Measurements from ENCODE around the gene IFNL2. TPM values are rescaled to one million over a fixed set of nuclear protein-coding genes. Genes with fewer than 3 reads are reported as not detected.
"Not testable (repeated sequence)": the region's sequence is repeated elsewhere in the genome, so short reads cannot be mapped to it uniquely, and the experiment has no call there.

IFNL2 gene
- total RNA-seq, 1 donor from 2014 or later: not detected

GRCh38 chr19:39262496-39262895, 5.7 kb upstream of the IFNL2 start:
- TF ChIP-seq CTCF (IDR thresholded peaks at IDR 0.05; ENCODE audit: insufficient read depth, low read length, severe bottlenecking): no peak

GRCh38 chr19:39263912-39264305, 4.3 kb upstream of the IFNL2 start:
- peaks cover 33% of the 10 kb centered on the region for H3K27me3 ChIP-seq (ENCODE audit: control insufficient read depth, insufficient read depth, low read length)
- no peak for TF ChIP-seq CTCF (IDR thresholded peaks at IDR 0.05; ENCODE audit: insufficient read depth, low read length, severe bottlenecking)
- no peak for DNase-seq (ENCODE audit: low read depth)
- no peak overlapping the region for H3K4me3 ChIP-seq (ENCODE audit: low read depth, low read length)
- no peaks in the 10 kb centered on the region for H3K36me3 ChIP-seq (ENCODE audit: control insufficient read depth, insufficient read depth, low read length)
- FAIRE-seq: no peak

More at GRCh38 chr19:39262496-39262895, 5.7 kb upstream of the IFNL2 start:
- no peak for FAIRE-seq
- DNase-seq (ENCODE audit: low read depth): no peak
- H3K27me3 ChIP-seq (ENCODE audit: control insufficient read depth, insufficient read depth, low read length): peaks cover 33% of the 10 kb centered on the region
- no peak overlapping the region for H3K4me3 ChIP-seq (ENCODE audit: low read depth, low read length)
- H3K36me3 ChIP-seq (ENCODE audit: control insufficient read depth, insufficient read depth, low read length): no peaks in the 10 kb centered on the region

- TF ChIP-seq CTCF (IDR thresholded peaks at IDR 0.05; ENCODE audit: insufficient read depth, low read length, severe bottlenecking): no peak
- no peak overlapping the region for H3K4me3 ChIP-seq (ENCODE audit: low read depth, low read length)
- H3K36me3 ChIP-seq (ENCODE audit: control insufficient read depth, insufficient read depth, low read length): no peaks in the 10 kb centered on the region
- no peak for DNase-seq (ENCODE audit: low read depth)
- peaks cover 33% of the 10 kb centered on the region for H3K27me3 ChIP-seq (ENCODE audit: control insufficient read depth, insufficient read depth, low read length)
- no peak for FAIRE-seq
Observed at GRCh38 chr19:39264306-39265290, 3.6 kb upstream of the IFNL2 start.

GRCh38 chr19:39265321-39265916, 2.8 kb upstream of the IFNL2 start:
- no peak overlapping the region for H3K4me3 ChIP-seq (ENCODE audit: low read depth, low read length)
- H3K27me3 ChIP-seq (ENCODE audit: control insufficient read depth, insufficient read depth, low read length): peaks cover 33% of the 10 kb centered on the region
- no peak for DNase-seq (ENCODE audit: low read depth)
- no peak for TF ChIP-seq CTCF (IDR thresholded peaks at IDR 0.05; ENCODE audit: insufficient read depth, low read length, severe bottlenecking)
- FAIRE-seq: no peak
- H3K36me3 ChIP-seq (ENCODE audit: control insufficient read depth, insufficient read depth, low read length): no peaks in the 10 kb centered on the region

- not testable (repeated sequence) for H3K4me3 ChIP-seq (ENCODE audit: low read depth, low read length); FAIRE-seq; DNase-seq (ENCODE audit: low read depth); H3K36me3 ChIP-seq (ENCODE audit: control insufficient read depth, insufficient read depth, low read length)
- H3K27me3 ChIP-seq (ENCODE audit: control insufficient read depth, insufficient read depth, low read length): peaks cover 21% of the 10 kb centered on the region
Observed at GRCh38 chr19:39268531-39269223, 481 bp downstream of the IFNL2 start.

GRCh38 chr19:39269369-39269768, 1.2 kb downstream of the IFNL2 start:
- FAIRE-seq; H3K36me3 ChIP-seq (ENCODE audit: control insufficient read depth, insufficient read depth, low read length); H3K4me3 ChIP-seq (ENCODE audit: low read depth, low read length); DNase-seq (ENCODE audit: low read depth): not testable (repeated sequence)
- peaks cover 14% of the 10 kb centered on the region for H3K27me3 ChIP-seq (ENCODE audit: control insufficient read depth, insufficient read depth, low read length)

Data from bronchial epithelial cell (primary cell).